WTC11 (cell line): ENCODE measurements around the gene ADGRL4.

Experiments used
- CREB1 ChIP-seq: sonication (generic); formaldehyde crosslinking; IDR thresholded peaks from 2 replicates; pipeline ENCODE4 v1.8.0; 2023; ENCODE audit warnings: mild to moderate bottlenecking, missing genetic modification reagents
- TCF7 ChIP-seq: sonication (generic); formaldehyde crosslinking; IDR thresholded peaks from 2 replicates; pipeline ENCODE4 v1.8.0; 2022; ENCODE audit warnings: mild to moderate bottlenecking, low read depth, missing genetic modification reagents, moderate library complexity
- TF ChIP-seq, protein P1 (sequence below): sonication (generic); formaldehyde crosslinking; IDR thresholded peaks from 2 replicates; pipeline ENCODE4 v1.8.1; 2022; ENCODE audit warnings: low read depth, missing genetic modification reagents, borderline replicate concordance
- TF ChIP-seq, protein P2 (sequence below): sonication (generic); formaldehyde crosslinking; IDR thresholded peaks from 2 replicates; pipeline ENCODE4 v1.8.1; 2022; ENCODE audit warnings: missing genetic modification reagents, borderline replicate concordance

DNA sequence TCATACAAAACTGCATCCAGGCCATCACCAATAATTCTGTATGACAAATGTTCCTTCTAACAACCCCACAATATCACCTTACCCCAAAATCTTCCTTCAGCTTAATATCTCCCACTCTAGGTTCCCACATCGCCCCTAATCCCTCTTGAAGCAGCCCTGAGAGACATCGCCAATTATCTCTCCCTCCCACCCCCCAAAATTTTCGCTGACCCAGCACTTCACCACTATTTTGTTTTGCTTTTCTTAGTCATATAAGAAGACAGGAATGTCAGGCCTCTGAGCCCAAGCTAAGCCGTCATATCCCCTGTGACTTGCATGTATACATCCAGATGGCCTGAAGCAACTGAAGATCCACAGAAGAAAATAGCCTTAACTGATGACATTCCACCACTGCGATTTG lies 126.3 kb downstream of the ADGRL4 start:
- TF ChIP-seq, protein P1, sequence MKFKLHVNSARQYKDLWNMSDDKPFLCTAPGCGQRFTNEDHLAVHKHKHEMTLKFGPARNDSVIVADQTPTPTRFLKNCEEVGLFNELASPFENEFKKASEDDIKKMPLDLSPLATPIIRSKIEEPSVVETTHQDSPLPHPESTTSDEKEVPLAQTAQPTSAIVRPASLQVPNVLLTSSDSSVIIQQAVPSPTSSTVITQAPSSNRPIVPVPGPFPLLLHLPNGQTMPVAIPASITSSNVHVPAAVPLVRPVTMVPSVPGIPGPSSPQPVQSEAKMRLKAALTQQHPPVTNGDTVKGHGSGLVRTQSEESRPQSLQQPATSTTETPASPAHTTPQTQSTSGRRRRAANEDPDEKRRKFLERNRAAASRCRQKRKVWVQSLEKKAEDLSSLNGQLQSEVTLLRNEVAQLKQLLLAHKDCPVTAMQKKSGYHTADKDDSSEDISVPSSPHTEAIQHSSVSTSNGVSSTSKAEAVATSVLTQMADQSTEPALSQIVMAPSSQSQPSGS (CRISPR knock-in tag), result no peak
- TF ChIP-seq TCF7 (CRISPR knock-in tag), result no peak
- no peak for TF ChIP-seq CREB1 (CRISPR knock-in tag)
- TF ChIP-seq, protein P2, sequence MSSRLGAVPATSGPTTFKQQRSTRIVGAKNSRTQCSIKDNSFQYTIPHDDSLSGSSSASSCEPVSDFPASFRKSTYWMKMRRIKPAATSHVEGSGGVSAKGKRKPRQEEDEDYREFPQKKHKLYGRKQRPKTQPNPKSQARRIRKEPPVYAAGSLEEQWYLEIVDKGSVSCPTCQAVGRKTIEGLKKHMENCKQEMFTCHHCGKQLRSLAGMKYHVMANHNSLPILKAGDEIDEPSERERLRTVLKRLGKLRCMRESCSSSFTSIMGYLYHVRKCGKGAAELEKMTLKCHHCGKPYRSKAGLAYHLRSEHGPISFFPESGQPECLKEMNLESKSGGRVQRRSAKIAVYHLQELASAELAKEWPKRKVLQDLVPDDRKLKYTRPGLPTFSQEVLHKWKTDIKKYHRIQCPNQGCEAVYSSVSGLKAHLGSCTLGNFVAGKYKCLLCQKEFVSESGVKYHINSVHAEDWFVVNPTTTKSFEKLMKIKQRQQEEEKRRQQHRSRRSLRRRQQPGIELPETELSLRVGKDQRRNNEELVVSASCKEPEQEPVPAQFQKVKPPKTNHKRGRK (CRISPR knock-in tag), result no peak
